SK-N-SH (cell line): ENCODE results near the gene CCNY. TPM values are rescaled to one million over a fixed set of nuclear protein-coding genes. Genes with fewer than 3 reads are reported as not detected.

Experiments used
- CTCF ChIA-PET: fragments of 300-600, 350-600 bp; formaldehyde crosslinking; extraction: SDS; loops from one replicate; lab custom pipeline; 2021; lab: Yijun Ruan, JAX
- POLR2A ChIA-PET: fragments of 350-600 bp; sonication (Branson Sonifier 250); formaldehyde crosslinking; extraction: SDS; loops from one replicate; lab custom pipeline; 2020; ENCODE audit warnings: antibody characterized with exemption, inconsistent platforms; lab: Yijun Ruan, JAX
- DNase-seq: peaks from one replicate; pipeline ENCODE4 v3.0.0; 2012
- H2AFZ ChIP-seq: fragments of 200-600 bp; sonication (generic); 2 replicates; pipeline ENCODE4 v1.8.1; 2016; ENCODE audit warnings: antibody characterized with exemption, mild to moderate bottlenecking, low read depth
- H3F3A ChIP-seq: fragments of 200-600 bp; sonication (generic); replicated peaks from 2 replicates; pipeline ENCODE3; 2016; ENCODE audit warnings: antibody characterized with exemption, mild to moderate bottlenecking; ENCODE audit not compliant: insufficient read depth
- H3K27ac ChIP-seq, 2 experiments: fragments of 200-500 bp in 1 of 2; fragments of 200-600 bp in 1 of 2; sonication (Bioruptor generic) in 1 of 2; sonication (generic), shearing (Covaris generic) in 1 of 2; 2 replicates each; pipeline versions ENCODE4 v1.5.1 to v1.6.1; 2014 to 2016; ENCODE audit warnings: low read depth in 2 of 2, inconsistent platforms in 1 of 2, low read length in 1 of 2, mild to moderate bottlenecking in 1 of 2, mixed read lengths in 1 of 2
- H3K27me3 ChIP-seq: fragments of 200-600 bp; sonication (generic), shearing (Covaris generic); 2 replicates; pipeline ENCODE4 v1.6.1; 2016; ENCODE audit warnings: mixed run types; ENCODE audit not compliant: insufficient read depth
- H3K36me3 ChIP-seq, 2 experiments: fragments of 200-500 bp in 1 of 2; fragments of 200-600 bp in 1 of 2; sonication (Bioruptor generic) in 1 of 2; sonication (generic) in 1 of 2; replicated peaks in 1 of 2; 2 replicates each; pipeline versions ENCODE3 to v1.5.1; 2014 to 2016; ENCODE audit warnings: low read length in 1 of 2, mild to moderate bottlenecking in 1 of 2; ENCODE audit not compliant: insufficient read depth in 2 of 2, control insufficient read depth in 1 of 2
- H3K4me1 ChIP-seq, 2 experiments: fragments of 200-500 bp in 1 of 2; fragments of 200-600 bp in 1 of 2; sonication (Bioruptor generic) in 1 of 2; sonication (generic), shearing (Covaris generic) in 1 of 2; 2 replicates each; pipeline versions ENCODE4 v1.5.1 to v1.6.1; 2014 to 2016; ENCODE audit warnings: low read depth in 1 of 2, low read length in 1 of 2, mixed run types in 1 of 2; ENCODE audit not compliant: insufficient read depth in 2 of 2, control insufficient read depth in 1 of 2
- H3K4me2 ChIP-seq: fragments of 200-600 bp; sonication (generic), shearing (Covaris generic); 2 replicates; pipeline ENCODE4 v1.6.1; 2017; ENCODE audit warnings: mixed run types
- H3K4me3 ChIP-seq, 2 experiments: fragments of 200-500 bp in 1 of 2; fragments of 200-600 bp in 1 of 2; sonication (Bioruptor generic) in 1 of 2; sonication (generic), shearing (Covaris generic) in 1 of 2; 2 replicates each; pipeline versions ENCODE4 v1.5.1 to v1.8.1; 2014 to 2016; ENCODE audit warnings: low read depth in 2 of 2, inconsistent platforms in 1 of 2, low read length in 1 of 2, mild to moderate bottlenecking in 1 of 2, mixed read lengths in 1 of 2, moderate library complexity in 1 of 2
- H3K79me2 ChIP-seq: fragments of 200-600 bp; sonication (generic); 2 replicates; pipeline ENCODE4 v1.8.1; 2017; ENCODE audit warnings: mild to moderate bottlenecking; ENCODE audit not compliant: insufficient read depth
- H3K9ac ChIP-seq: fragments of 200-600 bp; sonication (generic); 2 replicates; pipeline ENCODE4 v1.6.1; 2017; ENCODE audit warnings: mixed run types
- H3K9me2 ChIP-seq: fragments of 200-600 bp; sonication (generic); 2 replicates; pipeline ENCODE4 v1.6.1; 2017; ENCODE audit warnings: mixed run types
- H3K9me3 ChIP-seq: fragments of 200-600 bp; sonication (generic); 2 replicates; pipeline ENCODE4 v1.6.1; 2017; ENCODE audit warnings: mixed run types, mild to moderate bottlenecking, moderate library complexity
- H4K20me1 ChIP-seq: fragments of 200-600 bp; sonication (generic); 2 replicates; pipeline ENCODE4 v1.6.1; 2017; ENCODE audit warnings: mild to moderate bottlenecking, mixed run types; ENCODE audit not compliant: insufficient read depth
- CHD2 ChIP-seq: fragments of 150-350 bp; IDR thresholded peaks from 2 replicates; pipeline ENCODE4 v1.6.1; 2018; ENCODE audit warnings: low read length; ENCODE audit not compliant: partially characterized antibody
- CTCF ChIP-seq: fragments of 200-600 bp; sonication (generic); IDR thresholded peaks from 2 replicates; pipeline ENCODE4 v1.6.1; 2017; ENCODE audit warnings: antibody characterized with exemption, mild to moderate bottlenecking, moderate library complexity
- ELF1 ChIP-seq: IDR thresholded peaks from 2 replicates; pipeline ENCODE4 v1.4.0; 2012
- EP300 ChIP-seq, 2 experiments: IDR thresholded peaks; 2 replicates each; pipeline versions ENCODE4 v1.4.0 to v1.6.1; 2012; ENCODE audit warnings: borderline replicate concordance in 1 of 2, low read depth in 1 of 2, low read length in 1 of 2
- FOSL2 ChIP-seq: IDR thresholded peaks from 2 replicates; pipeline ENCODE4 v1.4.0; 2012; ENCODE audit warnings: low read depth, mild to moderate bottlenecking, moderate library complexity, borderline replicate concordance
- GATA2 ChIP-seq: sonication (generic); formaldehyde crosslinking; IDR thresholded peaks from 2 replicates; pipeline ENCODE4 v1.5.0; 2020; ENCODE audit warnings: mild to moderate bottlenecking, missing genetic modification reagents
- JUND ChIP-seq: IDR thresholded peaks from 2 replicates; pipeline ENCODE4 v1.4.0; 2012
- MEF2A ChIP-seq: IDR thresholded peaks from 2 replicates; pipeline ENCODE4 v1.4.0; 2012; ENCODE audit warnings: low read depth, borderline replicate concordance
- NRF1 ChIP-seq: IDR thresholded peaks from 2 replicates; pipeline ENCODE4 v1.6.1; 2012; ENCODE audit warnings: low read depth, mild to moderate bottlenecking, low read length
- POLR2AphosphoS5 ChIP-seq: IDR thresholded peaks from 2 replicates; pipeline ENCODE4 v1.6.1; 2012; ENCODE audit warnings: low read depth, low read length
- RCOR1 ChIP-seq: fragments of 150-350 bp; IDR thresholded peaks from 2 replicates; pipeline ENCODE4 v1.6.1; 2017; ENCODE audit warnings: antibody characterized with exemption, low read length
- REST ChIP-seq: IDR thresholded peaks from 2 replicates; pipeline ENCODE4 v1.6.1; 2012; ENCODE audit warnings: mild to moderate bottlenecking, low read depth, low read length, moderate library complexity
- SIN3A ChIP-seq: IDR thresholded peaks from 2 replicates; pipeline ENCODE4 v1.6.1; 2012; ENCODE audit warnings: low read depth, mild to moderate bottlenecking, low read length, moderate library complexity, borderline replicate concordance
- SMC3 ChIP-seq: IDR thresholded peaks from 2 replicates; pipeline ENCODE4 v1.6.1; 2012; ENCODE audit warnings: low read depth, low read length, improper control_type of control experiment
- TAF1 ChIP-seq: IDR thresholded peaks from 2 replicates; pipeline ENCODE4 v1.6.1; 2012; ENCODE audit warnings: low read depth, mild to moderate bottlenecking, low read length, moderate library complexity, borderline replicate concordance
- USF2 ChIP-seq: fragments of 150-350 bp; IDR thresholded peaks from 2 replicates; pipeline ENCODE4 v1.6.1; 2017; ENCODE audit warnings: antibody characterized with exemption, low read length, low read depth, borderline replicate concordance
- YY1 ChIP-seq: IDR thresholded peaks from 2 replicates; pipeline ENCODE4 v1.4.0; 2012; ENCODE audit warnings: low read depth, mild to moderate bottlenecking
- ZBTB33 ChIP-seq: IDR thresholded peaks from 2 replicates; pipeline ENCODE4 v1.4.0; 2012; ENCODE audit warnings: low read depth, borderline replicate concordance
- WGBS: methylation state at CpG from one replicate; pipeline ENCODE4 v1.1.6; 2017; ENCODE audit warnings: low lambda C conversion rate; 5-methylcytosine and 5-hydroxymethylcytosine counted together
- polyA plus RNA-seq, 3 experiments: library from polyadenylated mRNA; depleted of rRNA; stranded (reverse); fragments of >200 nt; gene quantifications; 2 replicates each; pipeline ENCODE4 v1.2.3, GENCODE V29; 2012

CCNY gene
- polyA plus RNA-seq, 1 of the 3 experiments (the other 2 are of a cell fraction) = 29.4 TPM

GRCh38 chr10:35391153-35391953 is 55.0 kb downstream of the CCNY start:
- no peak overlapping the region for H3K27ac ChIP-seq
- no peaks in the 10 kb centered on the region for H3K9me3 ChIP-seq
- H3K79me2 ChIP-seq = peaks cover 100% of the 10 kb centered on the region
- ChIA-PET CTCF (no interaction called here), POLR2A (no interaction called here)
- no peaks in the 10 kb centered on the region for H3K27me3 ChIP-seq
- H4K20me1 ChIP-seq = peaks cover 76% of the 10 kb centered on the region
- no peak overlapping the region for H3K4me2 ChIP-seq
- WGBS = 97% methylated on average over 9 of the region's 9 CpGs
- H3F3A ChIP-seq = no peaks in the 10 kb centered on the region
- TF ChIP-seq FOSL2 = no peak
- no peak for TF ChIP-seq NRF1
- no peak for TF ChIP-seq ZBTB33
- TF ChIP-seq MEF2A = no peak
- no peak for TF ChIP-seq RCOR1
- TF ChIP-seq YY1 = no peak
- no peak for TF ChIP-seq CHD2
- TF ChIP-seq SIN3A = no peak
- no peak for TF ChIP-seq SMC3
- H3K4me3 ChIP-seq = no peak overlapping the region
- H3K36me3 ChIP-seq = no peaks in the 10 kb centered on the region
- H3K9me2 ChIP-seq = no peaks in the 10 kb centered on the region
- no peak overlapping the region for H2AFZ ChIP-seq
- H3K9ac ChIP-seq = no peak overlapping the region
- no peak for DNase-seq
- H3K4me1 ChIP-seq = peaks cover 15 to 32% of the 10 kb centered on the region in 2 experiments; a peak in 3 of 4 replicates

GRCh38 chr10:35391954-35392262 is 55.6 kb downstream of the CCNY start:
- no peak for DNase-seq
- H3K9me3 ChIP-seq = no peaks in the 10 kb centered on the region
- no peaks in the 10 kb centered on the region for H3K36me3 ChIP-seq
- POLR2A ChIA-PET = no interaction called here
- no peak overlapping the region for H2AFZ ChIP-seq
- no peak overlapping the region for H3K4me2 ChIP-seq
- H4K20me1 ChIP-seq = peaks cover 77% of the 10 kb centered on the region
- H3K4me1 ChIP-seq = peaks cover 11 to 31% of the 10 kb centered on the region in 2 experiments; a peak in 3 of 4 replicates
- H3F3A ChIP-seq = no peaks in the 10 kb centered on the region
- H3K79me2 ChIP-seq = peaks cover 100% of the 10 kb centered on the region
- no peaks in the 10 kb centered on the region for H3K9me2 ChIP-seq
- 98% methylated on average over 2 of the region's 2 CpGs for WGBS
- CTCF ChIA-PET = no interaction called here
- H3K27me3 ChIP-seq = no peaks in the 10 kb centered on the region
- no peak overlapping the region for H3K4me3 ChIP-seq
- no peak overlapping the region for H3K9ac ChIP-seq
- H3K27ac ChIP-seq = no peak overlapping the region
- no peak for TF ChIP-seq JUND
- no peak for TF ChIP-seq POLR2AphosphoS5
- no peak for TF ChIP-seq USF2
- TF ChIP-seq REST = no peak
- TF ChIP-seq TAF1 = no peak
- TF ChIP-seq SMC3 = no peak
- no peak for TF ChIP-seq CTCF
- no peak for TF ChIP-seq SIN3A
- TF ChIP-seq FOSL2 = no peak
- no peak for TF ChIP-seq ELF1
- TF ChIP-seq GATA2 = no peak
- TF ChIP-seq EP300 (IDR thresholded peaks at IDR 0.05; ENCODE audit: borderline replicate concordance in 1 of 2, low read depth in 1 of 2, low read length in 1 of 2) = no peak
